Ascending aorta (tissue), 2 donors: ENCODE data around the gene SFMBT1. TPM values are rescaled to one million over a fixed set of nuclear protein-coding genes. Genes with fewer than 3 reads are reported as not detected.

ENCODE experiments used
- DNase-seq, 2 donors: peaks; one replicate each; pipeline ENCODE4 v3.0.0-alpha.2; 2019; ENCODE audit warnings: low spot score in 2 of 2
- H3K27ac ChIP-seq, 2 donors: fragments of 200-600 bp; sonication (generic); one replicate each; pipeline ENCODE4 v1.5.1; 2016 to 2017; ENCODE audit warnings: mild to moderate bottlenecking in 1 of 2
- H3K27me3 ChIP-seq: fragments of 200-600 bp; sonication (generic); one replicate; pipeline ENCODE4 v1.5.1; 2017
- H3K36me3 ChIP-seq, 2 donors: fragments of 200-600 bp; sonication (generic); one replicate each; pipeline ENCODE4 v1.5.1; 2016
- H3K4me1 ChIP-seq, 2 donors: fragments of 200-600 bp; sonication (generic); one replicate each; pipeline ENCODE4 v1.5.1; 2016 to 2017; ENCODE audit warnings: mild to moderate bottlenecking in 1 of 2
- H3K4me3 ChIP-seq, 2 donors: fragments of 200-600 bp; sonication (generic); one replicate each; pipeline ENCODE4 v1.5.1; 2016 to 2017; ENCODE audit warnings: mild to moderate bottlenecking in 1 of 2
- H3K9me3 ChIP-seq, 2 donors: fragments of 200-600 bp; sonication (generic); one replicate each; pipeline ENCODE4 v1.5.1; 2016
- CTCF ChIP-seq, 3 experiments: fragments of 200-600 bp in 2 of 3; fragments of 450-650 bp in 1 of 3; sonication (generic) in 2 of 3; IDR thresholded peaks; one replicate each; pipeline ENCODE4 v1.5.1; 2016 to 2019; ENCODE audit warnings: antibody characterized with exemption in 3 of 3, mild to moderate bottlenecking in 1 of 3, moderate library complexity in 1 of 3
- intact Hi-C: fragments of 100-400 bp; cut with DNase I; formaldehyde crosslinking; loops from one replicate; pipeline ENCODE4 v1.15.1; 2023
- total RNA-seq: library from RNA; depleted of rRNA; stranded (reverse); fragments of >200 nt; gene quantifications from one replicate; pipeline ENCODE4 v1.1.0, GENCODE V29; 2016

The SFMBT1 gene
- total RNA-seq, 1 donor from 2014 or later: 1.4 TPM

- no peak overlapping the region for H3K4me3 ChIP-seq
- no peaks in the 10 kb centered on the region for H3K9me3 ChIP-seq
- no peaks in the 10 kb centered on the region for H3K27me3 ChIP-seq
- DNase-seq: no peak
- H3K36me3 ChIP-seq: peaks cover 0 to 4% of the 10 kb centered on the region in 2 donors
- TF ChIP-seq CTCF (IDR thresholded peaks at IDR 0.05): no peak
- no peak overlapping the region for H3K27ac ChIP-seq
- intact Hi-C loops: no loop called here
- H3K4me1 ChIP-seq: peaks cover 0 to 4% of the 10 kb centered on the region in 2 donors
Measured at GRCh38 chr3:52874160-52874701, 171.6 kb downstream of the SFMBT1 start.

GRCh38 chr3:52873433-52874159 lies 172.3 kb downstream of the SFMBT1 start:
- H3K4me3 ChIP-seq: no peak overlapping the region
- no peaks in the 10 kb centered on the region for H3K9me3 ChIP-seq
- intact Hi-C loops: no loop called here
- H3K4me1 ChIP-seq: peaks cover 0 to 4% of the 10 kb centered on the region in 2 donors
- H3K36me3 ChIP-seq: no peaks in the 10 kb centered on the region
- TF ChIP-seq CTCF (IDR thresholded peaks at IDR 0.05): no peak
- DNase-seq: no peak
- no peak overlapping the region for H3K27ac ChIP-seq
- H3K27me3 ChIP-seq: no peaks in the 10 kb centered on the region

GRCh38 chr3:52872245-52872644 lies 173.6 kb downstream of the SFMBT1 start:
- intact Hi-C loops: no loop called here
- no peak for DNase-seq
- H3K4me3 ChIP-seq: no peak overlapping the region

GRCh38 chr3:52871761-52872160 lies 174.1 kb downstream of the SFMBT1 start:
- DNase-seq: no peak
- Histone ChIP-seq H3K4me3 (no peak overlapping the region), H3K36me3 (no peaks in the 10 kb centered on the region), H3K9me3 (no peaks in the 10 kb centered on the region), H3K4me1 (peaks cover 0 to 4% of the 10 kb centered on the region in 2 donors), H3K27ac (no peak overlapping the region), H3K27me3 (no peaks in the 10 kb centered on the region)
- TF ChIP-seq CTCF (IDR thresholded peaks at IDR 0.05): no peak
- intact Hi-C loops: no loop called here

More at GRCh38 chr3:52872245-52872644, 173.6 kb downstream of the SFMBT1 start:
- TF ChIP-seq CTCF (IDR thresholded peaks at IDR 0.05): no peak
- Histone ChIP-seq H3K9me3 (no peaks in the 10 kb centered on the region), H3K36me3 (no peaks in the 10 kb centered on the region), H3K27me3 (no peaks in the 10 kb centered on the region), H3K4me1 (peaks cover 0 to 4% of the 10 kb centered on the region in 2 donors), H3K27ac (no peak overlapping the region)

GRCh38 chr3:52870471-52870870 lies 175.4 kb downstream of the SFMBT1 start:
- H3K4me3 ChIP-seq: no peak overlapping the region
- peaks cover 0 to 4% of the 10 kb centered on the region in 2 donors for H3K4me1 ChIP-seq
- intact Hi-C loops: no loop called here
- no peaks in the 10 kb centered on the region for H3K9me3 ChIP-seq
- no peak overlapping the region for H3K27ac ChIP-seq
- H3K36me3 ChIP-seq: no peaks in the 10 kb centered on the region
- DNase-seq: no peak
- no peaks in the 10 kb centered on the region for H3K27me3 ChIP-seq
- TF ChIP-seq CTCF (IDR thresholded peaks at IDR 0.05): no peak
